GM08714 (cell line): Measurements from ENCODE around the gene RUNX3.

Experiments used
- H3K4me3 ChIP-seq: fragments of 200-500 bp; sonication (Bioruptor generic); 2 replicates; pipeline ENCODE4 v1.5.1; 2014; ENCODE audit warnings: mild to moderate bottlenecking, low read length, inconsistent platforms
- ZNF274 ChIP-seq: IDR thresholded peaks from 2 replicates; pipeline ENCODE4 v1.6.1; 2012; ENCODE audit warnings: mild to moderate bottlenecking, low read depth, low read length

Gene RUNX3

DNA sequence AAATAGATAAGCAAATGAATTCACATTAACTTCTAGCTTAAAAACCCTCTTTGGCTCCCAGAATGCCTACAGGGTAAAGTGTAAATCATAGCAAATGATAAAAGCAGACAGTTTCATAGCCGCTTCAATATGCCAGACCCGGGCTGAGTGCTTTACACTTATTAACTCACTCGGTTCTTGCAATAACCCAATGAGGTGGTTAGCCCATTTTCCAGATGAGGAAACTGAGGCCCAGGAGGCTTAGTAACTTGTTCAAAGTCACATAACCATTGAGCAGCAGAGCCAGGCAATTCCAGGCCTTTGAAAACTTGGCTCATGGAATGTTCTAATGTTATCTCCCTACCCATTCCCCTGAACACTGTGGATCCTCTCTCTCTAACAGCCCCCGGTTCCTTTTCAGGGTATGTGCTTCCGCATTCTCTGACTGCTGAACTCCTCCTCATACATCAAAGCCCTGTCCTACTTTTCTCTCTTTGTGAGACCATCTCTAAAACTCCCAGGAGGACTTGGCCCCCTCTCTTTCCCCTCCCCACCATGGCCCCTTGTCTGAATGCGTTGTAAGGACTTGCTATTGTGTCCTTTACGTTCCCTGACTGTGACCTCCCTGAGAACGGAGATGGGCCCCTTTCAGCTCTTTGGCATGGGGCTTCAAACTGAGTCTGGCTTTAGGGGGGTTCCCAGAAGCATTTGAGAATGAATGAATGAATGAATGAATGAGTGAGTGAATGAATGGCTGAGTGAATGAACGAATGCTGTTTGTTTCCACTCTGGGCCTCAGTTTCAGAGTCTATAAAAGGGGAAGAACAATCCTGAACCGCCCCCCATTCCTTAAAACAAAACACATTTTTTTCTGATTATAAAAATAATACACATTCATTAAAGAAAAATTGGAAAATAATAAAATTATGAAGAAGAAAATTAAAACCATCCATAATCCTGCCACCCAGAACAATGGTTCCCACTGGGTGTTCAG lies 15.6 kb upstream of the RUNX3 start:
- TF ChIP-seq ZNF274, result no peak

DNA sequence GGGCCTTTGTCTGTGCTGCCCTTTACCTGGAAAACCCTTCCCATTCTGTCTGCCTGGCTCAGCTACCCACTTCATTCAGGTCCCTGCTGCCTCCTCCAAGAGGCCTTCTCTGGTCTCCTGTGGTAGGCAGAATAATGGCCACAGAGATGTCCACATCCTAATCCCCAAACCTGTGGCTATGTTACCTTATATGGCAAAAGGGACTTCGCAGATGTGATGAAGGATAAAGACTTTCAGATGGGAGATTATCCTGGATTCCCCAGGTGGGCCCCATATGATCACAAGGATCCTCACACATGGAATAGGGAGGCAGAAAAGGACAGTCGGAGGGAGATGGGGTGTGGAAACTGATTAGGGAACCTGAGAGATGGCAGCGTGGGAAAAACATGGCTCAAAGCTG lies 14.2 kb upstream of the RUNX3 start:
- TF ChIP-seq ZNF274, result no peak

More for the DNA sequence above, 15.6 kb upstream of the RUNX3 start:
- no peak overlapping the region for H3K4me3 ChIP-seq

DNA sequence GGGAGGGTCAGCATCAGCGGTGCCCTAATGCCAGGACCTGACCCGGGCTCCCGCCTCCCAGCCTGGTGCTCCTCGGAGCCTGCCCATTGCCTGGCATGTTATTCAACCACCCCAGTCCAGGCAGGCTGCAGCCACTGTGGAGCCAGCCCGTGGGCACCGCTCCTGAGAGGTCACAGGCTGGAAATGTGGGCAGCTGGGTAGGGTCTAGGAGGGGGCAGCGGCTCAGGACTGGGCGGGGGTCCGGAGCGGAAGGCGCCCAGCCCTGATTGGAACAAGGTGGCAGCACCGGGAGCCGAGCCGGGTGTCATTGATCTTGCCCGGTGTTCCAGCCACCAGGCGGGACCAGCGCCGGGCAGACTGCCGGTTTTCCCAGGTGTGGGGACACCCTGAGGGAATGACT lies 12.7 kb upstream of the RUNX3 start:
- no peak for TF ChIP-seq ZNF274

More for the DNA sequence above, 14.2 kb upstream of the RUNX3 start:
- no peak overlapping the region for H3K4me3 ChIP-seq

DNA sequence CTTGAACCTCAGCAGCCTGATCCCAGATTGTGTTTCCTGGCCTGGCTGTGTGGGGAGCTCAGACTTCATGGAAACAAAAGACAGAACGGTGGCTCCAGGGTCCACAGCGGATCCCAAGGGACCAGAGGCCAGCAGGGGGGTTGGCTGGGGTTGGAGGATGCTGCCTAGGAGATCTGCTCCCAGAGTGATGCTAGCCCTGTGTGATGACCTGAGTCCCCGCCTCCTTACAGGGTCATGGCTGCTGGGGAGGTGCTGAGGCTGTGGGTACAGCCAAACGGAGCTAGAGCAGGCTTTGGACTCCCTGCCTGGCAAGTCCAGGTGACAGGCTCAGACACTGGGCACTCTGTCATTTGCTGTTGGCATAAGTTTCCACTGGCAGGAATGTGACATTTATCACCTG lies 11.5 kb upstream of the RUNX3 start:
- no peak for TF ChIP-seq ZNF274
- H3K4me3 ChIP-seq, result no peak overlapping the region

More for the DNA sequence above, 12.7 kb upstream of the RUNX3 start:
- H3K4me3 ChIP-seq, result no peak overlapping the region

DNA sequence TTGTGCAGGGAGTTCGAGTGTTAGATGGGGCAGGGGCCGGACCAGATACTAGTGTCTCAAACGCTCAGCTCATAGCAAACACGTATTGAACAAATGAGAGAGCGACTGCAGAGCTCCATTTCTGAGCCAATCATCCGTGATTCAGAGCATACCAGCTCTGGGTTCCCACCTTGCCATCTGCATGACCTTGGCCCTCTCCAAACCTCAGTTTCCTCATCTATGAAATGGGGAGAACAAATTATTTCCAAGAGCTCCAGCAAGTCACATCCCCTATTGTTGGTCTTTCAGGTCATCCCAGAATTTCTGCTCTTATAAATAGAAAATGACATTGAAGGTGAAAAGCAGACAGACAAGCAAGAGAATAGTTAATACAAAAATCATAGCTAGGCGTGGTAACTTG lies 10.2 kb upstream of the RUNX3 start:
- H3K4me3 ChIP-seq, result no peak overlapping the region
- TF ChIP-seq ZNF274, result no peak

DNA sequence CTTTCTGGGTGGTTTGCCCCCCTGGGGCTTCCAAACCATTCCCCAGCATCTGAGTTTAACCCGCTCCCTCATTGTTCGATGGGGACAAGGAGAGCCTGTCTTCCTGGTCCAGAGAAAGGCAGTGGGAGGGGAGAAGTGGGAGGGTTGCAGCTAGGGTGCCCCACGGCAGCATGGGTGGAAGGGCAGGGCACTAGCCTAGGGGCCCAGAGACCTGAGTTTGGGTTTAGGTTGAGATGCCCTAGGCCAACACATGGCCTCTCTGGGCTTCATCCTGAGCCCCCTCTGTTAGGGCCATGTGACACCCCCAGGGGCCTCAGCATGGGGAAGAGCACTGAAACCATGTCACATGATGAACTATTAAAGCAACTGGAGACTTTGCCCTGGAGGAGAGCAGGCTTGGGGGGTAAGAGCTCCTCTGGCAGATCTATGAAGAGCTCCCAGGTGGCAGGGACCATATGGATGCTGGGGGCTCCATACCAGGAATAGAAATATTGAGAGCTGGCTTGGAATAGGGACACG lies 9.7 kb upstream of the RUNX3 start:
- no peak for TF ChIP-seq ZNF274

DNA sequence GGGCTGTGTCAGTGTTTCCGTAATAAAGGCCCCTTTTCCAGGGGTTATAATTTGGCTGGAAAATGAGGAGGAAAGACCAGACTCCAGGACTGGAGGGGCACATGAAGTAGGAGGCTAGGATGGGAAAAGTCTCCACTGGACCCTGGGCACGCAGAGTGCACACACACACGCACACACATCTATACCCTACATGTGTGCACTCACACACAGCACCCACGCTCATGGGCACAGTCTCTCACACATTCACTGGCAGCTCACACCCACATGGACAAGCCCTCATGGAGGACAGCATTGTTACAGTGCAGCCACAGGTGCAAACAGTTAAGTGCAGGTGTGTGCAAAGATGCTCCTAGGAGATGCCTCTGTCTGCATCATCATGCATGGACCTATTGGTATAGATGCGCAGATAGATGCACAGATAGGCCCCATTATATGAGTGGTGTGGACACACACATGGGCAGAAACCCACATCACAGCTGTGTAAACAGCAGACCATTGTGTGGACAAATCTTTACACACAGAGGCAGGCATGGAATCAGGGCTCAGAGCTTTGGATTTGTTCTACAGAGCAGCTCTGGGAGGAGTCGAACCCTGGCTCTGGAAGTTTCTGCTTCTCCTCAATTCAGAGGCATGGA lies 9.1 kb upstream of the RUNX3 start:
- no peak for TF ChIP-seq ZNF274
- H3K4me3 ChIP-seq, result no peak overlapping the region

More for the DNA sequence above, 9.7 kb upstream of the RUNX3 start:
- H3K4me3 ChIP-seq, result no peak overlapping the region

DNA sequence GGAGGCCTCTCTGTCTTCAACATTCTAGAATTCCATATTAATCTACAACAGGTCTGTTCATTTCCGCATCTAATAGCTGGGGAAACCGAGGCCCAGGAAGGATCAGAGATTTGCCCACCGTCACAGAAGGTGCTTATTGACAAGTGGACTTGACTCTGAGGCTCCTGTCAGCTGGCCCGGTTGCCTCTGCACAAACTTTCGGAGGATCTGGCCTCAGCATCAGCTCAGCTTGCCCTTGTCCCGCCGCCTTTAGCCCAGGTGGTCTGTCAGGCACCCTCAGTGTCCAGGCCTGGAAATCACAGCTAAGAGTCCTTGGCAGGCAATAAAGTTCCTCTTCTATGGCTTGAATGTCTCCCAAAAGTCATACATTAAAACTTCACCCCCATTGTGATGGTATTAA lies 8.2 kb upstream of the RUNX3 start:
- TF ChIP-seq ZNF274, result no peak
- H3K4me3 ChIP-seq, result no peak overlapping the region

DNA sequence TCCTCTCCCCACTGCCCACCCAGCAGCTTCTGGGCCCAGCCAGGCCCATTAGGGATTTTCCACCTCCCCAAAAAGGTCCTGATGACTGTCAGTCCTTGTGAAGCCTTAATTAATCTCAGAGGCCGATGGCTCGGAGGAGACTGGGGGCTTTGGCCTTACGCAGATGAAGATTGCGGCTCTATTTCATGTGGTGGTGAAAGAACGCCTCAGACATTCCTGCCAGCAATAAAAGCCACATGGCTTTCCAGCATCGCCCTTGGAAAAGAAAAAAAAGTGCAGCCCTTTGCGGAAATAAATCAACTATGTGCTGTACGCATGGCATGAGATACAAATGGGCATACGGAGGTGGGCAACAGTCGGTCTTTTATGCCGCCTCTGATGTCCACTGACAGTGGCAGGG lies 6.6 kb upstream of the RUNX3 start:
- no peak for TF ChIP-seq ZNF274
- H3K4me3 ChIP-seq, result no peak overlapping the region

DNA sequence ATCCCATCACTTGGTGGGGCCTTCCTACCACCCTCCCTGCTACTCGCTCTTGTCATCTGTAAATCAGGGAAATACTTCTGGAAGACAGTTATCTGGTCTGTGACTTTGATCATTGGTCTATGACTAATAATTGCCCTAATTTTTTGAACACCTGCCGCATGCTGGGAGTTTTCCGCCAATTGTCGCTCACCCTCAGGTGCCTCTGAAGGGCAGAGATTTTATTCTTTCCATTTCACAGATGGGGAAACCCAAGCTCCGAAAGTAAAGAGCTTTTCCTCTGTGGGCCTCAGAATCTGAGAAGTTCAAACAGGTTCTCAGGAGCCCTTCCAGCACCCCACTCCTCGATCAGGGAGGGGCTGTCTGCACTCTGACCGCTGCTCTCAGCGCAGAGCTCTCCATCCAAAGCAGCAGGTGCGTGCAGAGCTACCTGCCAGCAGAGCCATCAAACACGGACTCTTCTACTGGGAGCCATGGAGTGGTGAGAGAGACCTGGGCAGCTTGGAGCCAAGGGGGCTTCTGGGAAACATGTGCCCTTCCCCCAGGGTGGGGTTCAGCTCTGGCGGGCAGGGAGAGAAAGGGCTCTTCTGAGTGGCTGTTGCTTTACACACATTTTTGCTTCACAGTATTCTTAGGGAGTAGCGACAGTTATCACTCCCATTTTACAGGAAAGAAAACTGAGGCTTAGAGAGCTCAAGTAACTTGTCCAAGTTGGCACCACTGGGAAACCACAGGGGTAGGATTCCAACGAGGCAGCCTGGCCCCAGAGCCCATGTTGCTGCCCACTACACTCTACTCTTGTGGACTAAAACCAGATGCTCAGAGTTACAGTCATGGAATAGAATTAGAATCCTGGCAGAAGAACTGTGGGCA lies 5.8 kb upstream of the RUNX3 start:
- no peak for TF ChIP-seq ZNF274
- H3K4me3 ChIP-seq, result no peak overlapping the region

DNA sequence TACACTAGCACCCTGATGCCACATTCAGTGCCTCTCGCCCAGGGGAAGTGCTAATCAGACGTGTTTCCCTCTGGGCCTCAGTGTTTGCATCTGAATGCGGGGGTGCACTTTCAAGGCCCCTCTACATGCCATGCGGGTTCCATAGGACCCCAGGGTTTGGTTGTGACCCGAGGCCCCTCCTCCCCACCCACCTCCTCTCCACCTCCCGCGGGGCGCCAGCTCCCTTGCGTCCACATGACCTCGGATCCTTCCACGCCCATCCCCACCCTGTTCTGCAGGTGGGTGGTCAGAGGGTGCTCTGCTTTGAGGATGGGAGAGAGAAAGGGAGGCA lies 5.1 kb upstream of the RUNX3 start:
- TF ChIP-seq ZNF274, result no peak

DNA sequence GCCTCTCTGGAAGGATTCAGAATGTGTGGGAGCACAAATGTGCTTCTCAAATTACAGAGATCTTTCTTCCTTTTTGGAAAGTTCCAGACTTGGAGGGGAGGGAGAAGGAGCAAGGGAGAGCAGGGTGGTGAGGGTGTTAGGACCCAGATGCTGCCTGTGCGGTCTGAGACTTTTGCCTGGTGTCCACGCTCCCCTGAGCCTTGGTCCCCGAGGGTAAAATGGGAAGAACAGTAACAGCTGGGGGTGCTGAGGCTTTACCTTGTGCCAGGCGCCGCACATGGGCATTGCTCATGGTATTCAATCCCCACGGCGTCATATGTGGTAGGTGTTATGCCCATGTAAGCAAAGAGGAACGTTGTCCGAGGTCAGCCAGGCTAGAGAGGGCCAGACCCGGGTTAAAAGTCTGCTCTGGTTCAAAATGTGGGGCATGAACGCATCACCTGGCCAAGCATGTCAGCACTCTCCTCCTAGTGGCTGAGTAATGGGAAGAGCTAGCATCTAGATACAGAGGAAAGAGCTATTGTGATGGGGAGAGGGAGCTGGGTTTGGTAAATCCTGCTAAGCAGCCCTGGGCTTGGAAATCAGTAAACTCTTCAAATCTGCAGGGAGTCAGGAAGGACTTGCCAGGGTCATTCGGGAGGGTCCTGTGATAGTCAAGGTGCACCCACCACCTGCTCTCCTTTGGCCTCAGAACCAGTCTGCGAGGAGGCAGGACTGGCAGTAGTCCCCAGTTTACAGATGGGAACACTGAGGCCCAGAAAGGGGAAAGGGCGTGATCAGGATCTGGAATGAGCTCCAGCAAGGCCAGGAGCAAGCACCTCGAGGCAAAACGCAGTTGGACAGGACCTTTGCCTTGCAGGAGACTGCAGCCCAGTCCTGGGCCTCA lies 4.5 kb upstream of the RUNX3 start:
- no peak overlapping the region for H3K4me3 ChIP-seq
- TF ChIP-seq ZNF274, result no peak

More for the DNA sequence above, 5.1 kb upstream of the RUNX3 start:
- no peak overlapping the region for H3K4me3 ChIP-seq

DNA sequence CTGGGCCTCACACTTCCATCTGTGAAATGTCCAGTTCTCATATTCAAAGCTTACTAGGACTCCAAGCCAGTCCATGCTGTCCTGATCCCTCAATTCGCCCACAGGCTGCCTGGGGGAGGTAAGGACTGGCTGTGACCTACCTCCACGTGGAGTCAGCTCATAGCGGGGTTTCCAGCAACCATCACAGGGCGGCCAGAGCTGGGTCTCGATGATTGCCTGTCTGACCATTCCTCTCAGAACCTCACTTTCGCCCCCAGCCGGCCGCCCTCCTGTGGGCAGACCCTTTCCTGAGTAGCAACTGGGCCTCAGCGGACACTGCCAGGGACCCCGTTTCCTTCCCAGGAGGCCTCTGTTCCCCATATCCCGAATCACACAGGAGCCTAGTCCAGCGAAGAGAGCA lies 3.4 kb upstream of the RUNX3 start:
- TF ChIP-seq ZNF274, result no peak

More for the DNA sequence above, 3.4 kb upstream of the RUNX3 start:
- no peak overlapping the region for H3K4me3 ChIP-seq
